ENCODE data around the gene GALNT10.

The GALNT10 gene

DNA sequence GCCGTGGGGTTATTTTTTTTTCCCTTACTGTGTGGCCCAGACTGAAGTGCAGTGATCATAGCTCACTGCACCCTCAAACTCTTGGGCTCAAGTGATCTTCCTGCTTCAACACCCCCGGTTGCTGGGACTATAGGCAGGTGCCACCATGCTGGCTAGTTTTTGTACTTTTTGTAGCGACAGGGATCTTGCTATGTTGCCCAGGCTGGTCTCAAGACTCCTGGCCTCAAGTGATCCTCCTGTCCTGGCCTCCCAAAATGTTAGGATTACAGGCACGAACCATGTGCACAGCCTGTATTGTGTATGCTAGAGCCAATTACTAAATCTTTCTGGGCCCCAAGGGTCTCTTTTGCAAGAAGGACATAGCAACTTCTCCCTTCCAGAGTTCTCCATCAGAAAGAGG, 23.1 kb downstream of the GALNT10 start:
- DNase-seq (ENCODE audit: low read depth): no peak
- H3K4me3 ChIP-seq (replicated peaks; ENCODE audit: low read depth, low read length): no peak overlapping the region
- TF ChIP-seq, protein P1, sequence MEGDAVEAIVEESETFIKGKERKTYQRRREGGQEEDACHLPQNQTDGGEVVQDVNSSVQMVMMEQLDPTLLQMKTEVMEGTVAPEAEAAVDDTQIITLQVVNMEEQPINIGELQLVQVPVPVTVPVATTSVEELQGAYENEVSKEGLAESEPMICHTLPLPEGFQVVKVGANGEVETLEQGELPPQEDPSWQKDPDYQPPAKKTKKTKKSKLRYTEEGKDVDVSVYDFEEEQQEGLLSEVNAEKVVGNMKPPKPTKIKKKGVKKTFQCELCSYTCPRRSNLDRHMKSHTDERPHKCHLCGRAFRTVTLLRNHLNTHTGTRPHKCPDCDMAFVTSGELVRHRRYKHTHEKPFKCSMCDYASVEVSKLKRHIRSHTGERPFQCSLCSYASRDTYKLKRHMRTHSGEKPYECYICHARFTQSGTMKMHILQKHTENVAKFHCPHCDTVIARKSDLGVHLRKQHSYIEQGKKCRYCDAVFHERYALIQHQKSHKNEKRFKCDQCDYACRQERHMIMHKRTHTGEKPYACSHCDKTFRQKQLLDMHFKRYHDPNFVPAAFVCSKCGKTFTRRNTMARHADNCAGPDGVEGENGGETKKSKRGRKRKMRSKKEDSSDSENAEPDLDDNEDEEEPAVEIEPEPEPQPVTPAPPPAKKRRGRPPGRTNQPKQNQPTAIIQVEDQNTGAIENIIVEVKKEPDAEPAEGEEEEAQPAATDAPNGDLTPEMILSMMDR (IDR thresholded peaks at IDR 0.05; ENCODE audit: low read length, missing control alignments): no peak

DNA sequence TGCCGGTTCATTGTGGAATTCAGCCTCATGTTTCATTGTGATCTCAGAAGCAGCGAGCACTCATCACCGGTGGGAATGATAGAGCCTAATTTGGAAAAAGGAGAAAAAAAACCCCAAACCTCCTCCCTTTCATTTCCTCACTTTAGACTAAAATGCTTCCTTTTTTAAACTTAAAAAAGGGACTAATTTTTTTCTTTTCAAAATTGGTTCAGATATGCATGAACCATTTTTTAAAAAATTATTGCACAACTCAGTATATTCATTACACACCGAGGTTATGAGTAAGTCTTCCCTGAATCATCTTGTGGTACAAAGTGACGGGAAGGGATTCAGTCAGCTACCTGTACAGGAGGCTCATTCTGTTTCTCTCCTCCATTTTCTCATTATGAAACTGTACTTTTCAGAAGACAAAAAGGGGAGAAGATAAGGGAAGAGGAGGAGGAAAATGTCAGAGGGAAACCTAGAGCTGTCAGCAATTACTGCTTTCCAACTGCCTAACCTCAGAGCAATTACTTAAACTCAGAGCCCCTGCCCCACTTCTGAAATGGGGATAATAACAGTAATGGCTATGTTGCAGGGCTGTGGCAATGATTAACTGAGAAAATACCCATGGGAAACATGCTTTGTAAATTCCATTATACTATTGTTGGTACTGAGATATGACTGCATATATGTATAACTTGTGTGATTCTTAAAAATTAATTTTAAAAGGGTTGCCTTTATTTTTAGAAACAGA, 24.0 kb downstream of the GALNT10 start:
- DNase-seq (ENCODE audit: low read depth): peak; percentile 65
- TF ChIP-seq, protein P1 (IDR thresholded peaks at IDR 0.05; ENCODE audit: low read length, missing control alignments): no peak
- no peak overlapping the region for H3K4me3 ChIP-seq (replicated peaks; ENCODE audit: low read depth, low read length)

DNA sequence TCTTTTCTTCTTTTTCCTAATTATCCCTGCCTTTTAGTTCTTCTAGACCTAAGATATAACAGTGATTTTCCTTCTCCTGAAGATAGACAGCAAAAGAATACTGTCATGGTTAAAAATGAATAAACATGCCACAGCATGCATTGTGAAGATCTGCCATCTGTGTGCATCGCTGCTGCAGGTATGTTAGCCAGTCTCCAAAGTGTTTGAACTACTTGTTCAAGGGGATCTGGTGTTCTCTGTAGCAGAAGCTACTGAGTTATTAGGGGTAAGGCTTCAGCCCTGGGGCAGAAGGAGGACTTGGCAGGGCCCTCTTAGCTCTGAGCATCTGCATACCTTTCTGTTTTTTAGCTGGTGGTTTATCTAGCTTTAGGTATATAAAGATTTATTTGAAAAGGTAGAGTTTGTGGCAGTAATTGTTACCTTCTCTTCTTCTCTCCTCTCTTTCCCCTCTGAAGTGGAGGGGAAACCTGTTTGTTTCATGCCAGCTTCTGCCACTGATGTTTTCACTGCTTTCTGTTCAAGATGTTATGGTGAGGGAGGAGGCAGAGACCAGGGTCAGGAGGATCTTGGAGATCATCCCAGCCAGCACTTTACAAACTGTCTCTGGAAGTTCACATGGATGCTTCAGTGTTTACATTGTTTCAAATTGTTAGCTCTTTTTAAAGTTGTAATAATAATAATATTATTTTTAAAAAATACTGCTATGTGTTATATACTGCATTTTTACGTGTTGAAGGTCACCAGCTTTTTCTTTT, 25.2 kb downstream of the GALNT10 start:
- TF ChIP-seq, protein P1 (IDR thresholded peaks at IDR 0.05; ENCODE audit: low read length, missing control alignments): no peak
- no peak for DNase-seq (ENCODE audit: low read depth)
- no peak overlapping the region for H3K4me3 ChIP-seq (replicated peaks; ENCODE audit: low read depth, low read length)

DNA sequence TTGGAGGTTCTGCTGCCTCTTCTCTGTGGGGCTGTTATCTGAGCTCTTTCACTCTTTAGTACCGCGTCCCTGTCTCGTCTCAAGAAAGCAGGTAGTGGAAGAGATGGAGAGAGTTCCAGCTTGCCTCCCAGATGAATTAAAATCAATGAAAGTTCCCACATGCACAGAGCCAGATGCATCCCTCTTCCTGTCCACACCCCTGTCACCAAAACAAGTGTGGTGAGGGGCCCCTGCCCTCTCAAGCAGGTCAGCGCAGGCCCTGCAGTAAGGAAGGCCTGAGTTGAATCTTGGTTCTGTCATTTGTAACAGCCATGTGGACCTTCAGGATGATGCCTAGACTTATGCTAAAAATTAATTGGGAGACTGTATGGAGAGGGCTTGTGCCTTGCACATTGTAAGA, 26.9 kb downstream of the GALNT10 start:
- no peak for DNase-seq (ENCODE audit: low read depth)
- no peak overlapping the region for H3K4me3 ChIP-seq (replicated peaks; ENCODE audit: low read depth, low read length)
- TF ChIP-seq, protein P1 (IDR thresholded peaks at IDR 0.05; ENCODE audit: low read length, missing control alignments): no peak

DNA sequence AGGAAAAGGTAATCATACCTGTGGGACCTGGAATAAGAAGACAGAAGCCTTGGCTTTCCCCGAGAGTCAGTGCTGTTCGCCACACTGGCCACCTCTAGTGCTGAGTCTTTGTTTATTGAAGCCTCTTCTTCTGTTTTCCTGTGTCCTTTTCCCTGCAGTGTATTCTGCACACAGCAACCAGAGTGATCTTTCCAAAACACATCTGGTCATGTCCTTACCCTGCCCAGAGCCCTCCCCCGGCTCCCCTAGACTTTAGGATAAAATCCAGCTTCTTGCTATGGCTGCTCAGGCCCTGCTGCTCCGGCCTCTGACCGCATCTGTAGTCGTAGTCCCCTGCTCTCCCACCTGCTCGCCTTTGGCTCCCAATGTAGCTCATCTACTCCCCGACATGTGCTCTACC, 28.3 kb downstream of the GALNT10 start:
- TF ChIP-seq, protein P1 (IDR thresholded peaks at IDR 0.05; ENCODE audit: low read length, missing control alignments): no peak
- no peak overlapping the region for H3K4me3 ChIP-seq (replicated peaks; ENCODE audit: low read depth, low read length)

DNA sequence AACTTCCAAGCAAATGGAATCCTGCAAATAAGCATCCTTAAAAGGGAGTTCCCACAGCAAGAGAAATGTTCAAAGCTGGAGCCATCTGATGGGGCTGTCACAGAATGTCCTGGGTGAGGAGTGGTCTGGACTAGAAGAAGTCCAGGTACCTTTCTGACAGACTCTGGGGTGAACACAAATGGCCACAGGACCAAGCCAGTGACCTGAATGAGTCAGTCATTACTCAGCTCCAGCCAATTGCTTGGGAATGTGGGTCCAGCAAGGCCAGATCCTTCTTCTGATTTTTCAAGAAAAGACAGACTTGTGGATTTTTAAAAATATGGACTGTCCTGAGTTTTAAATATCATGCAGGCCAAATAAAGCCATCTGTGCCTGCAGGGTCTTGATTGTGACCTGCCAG, 30.1 kb downstream of the GALNT10 start:
- H3K4me3 ChIP-seq (replicated peaks; ENCODE audit: low read depth, low read length): no peak overlapping the region
- TF ChIP-seq, protein P1 (IDR thresholded peaks at IDR 0.05; ENCODE audit: low read length, missing control alignments): no peak
- peak; percentile 50 for DNase-seq (ENCODE audit: low read depth)

More for the DNA sequence above, 28.3 kb downstream of the GALNT10 start:
- DNase-seq (ENCODE audit: low read depth): no peak

All from fibroblast of pulmonary artery (primary cell).